ACC112 (cell line): Measurements from ENCODE around the gene AASDHPPT.
A peak's percentile ranks its signal among the peaks of the same experiment; 100 is the strongest.

Experiments
- H2AFZ ChIP-seq: fragments of 200-600 bp; sonication (generic); one replicate; pipeline ENCODE4 v1.6.0; 2017; ENCODE audit warnings: antibody characterized with exemption, low read length; ENCODE audit not compliant: unreplicated experiment
- H3K27ac ChIP-seq: fragments of 200-600 bp; sonication (generic); 2 replicates; pipeline ENCODE4 v1.5.1; 2014; ENCODE audit warnings: low read depth, mild to moderate bottlenecking, antibody characterized with exemption, low read length, moderate library complexity
- H3K27me3 ChIP-seq: fragments of 200-600 bp; sonication (generic); 2 replicates; pipeline ENCODE4 v1.6.1; 2014; ENCODE audit warnings: mild to moderate bottlenecking, antibody characterized with exemption, low read length, moderate library complexity, mixed read lengths; ENCODE audit not compliant: insufficient read depth
- H3K36me3 ChIP-seq: fragments of 200-600 bp; sonication (generic); 2 replicates; pipeline ENCODE4 v1.6.1; 2016; ENCODE audit warnings: mild to moderate bottlenecking, antibody characterized with exemption, low read length, moderate library complexity, mixed read lengths; ENCODE audit not compliant: insufficient read depth
- H3K4me1 ChIP-seq: fragments of 200-600 bp; sonication (generic); one replicate; pipeline ENCODE4 v1.6.1; 2016; ENCODE audit warnings: low read length, mixed read lengths; ENCODE audit not compliant: insufficient read depth, unreplicated experiment, control insufficient read depth
- H3K4me3 ChIP-seq: fragments of 200-600 bp; sonication (generic); 2 replicates; pipeline ENCODE4 v1.5.1; 2014; ENCODE audit warnings: mild to moderate bottlenecking, low read depth, low read length
- H3K79me2 ChIP-seq: fragments of 200-600 bp; sonication (generic); one replicate; pipeline ENCODE4 v1.6.0; 2016; ENCODE audit warnings: low read length; ENCODE audit not compliant: control insufficient read depth, unreplicated experiment, insufficient read depth

Gene AASDHPPT

DNA sequence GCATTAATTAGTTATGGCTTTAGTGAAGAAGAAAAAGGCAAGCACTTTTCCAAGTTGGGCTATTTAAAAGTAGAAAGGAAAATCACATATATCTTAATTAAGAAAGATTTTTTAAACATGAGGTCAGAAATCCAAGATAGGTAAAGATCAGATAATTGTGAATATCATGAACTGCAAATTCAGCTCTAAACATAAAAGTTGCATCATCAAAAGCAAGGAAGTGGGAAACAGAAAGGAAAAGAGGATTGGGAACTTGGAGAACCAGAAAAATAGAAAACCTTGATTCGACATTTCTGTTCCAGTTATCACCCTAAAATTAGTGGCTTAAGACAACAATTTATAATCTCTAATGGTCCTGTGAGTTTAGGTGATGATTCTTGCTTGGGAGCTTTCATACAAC lies 17.8 kb upstream of the AASDHPPT start:
- H2AFZ ChIP-seq = no peak overlapping the region
- no peaks in the 10 kb centered on the region for H3K36me3 ChIP-seq
- no peaks in the 10 kb centered on the region for H3K27me3 ChIP-seq
- no peak overlapping the region for H3K4me3 ChIP-seq
- H3K79me2 ChIP-seq = no peaks in the 10 kb centered on the region
- no peak overlapping the region for H3K27ac ChIP-seq
- H3K4me1 ChIP-seq = no peaks in the 10 kb centered on the region

DNA sequence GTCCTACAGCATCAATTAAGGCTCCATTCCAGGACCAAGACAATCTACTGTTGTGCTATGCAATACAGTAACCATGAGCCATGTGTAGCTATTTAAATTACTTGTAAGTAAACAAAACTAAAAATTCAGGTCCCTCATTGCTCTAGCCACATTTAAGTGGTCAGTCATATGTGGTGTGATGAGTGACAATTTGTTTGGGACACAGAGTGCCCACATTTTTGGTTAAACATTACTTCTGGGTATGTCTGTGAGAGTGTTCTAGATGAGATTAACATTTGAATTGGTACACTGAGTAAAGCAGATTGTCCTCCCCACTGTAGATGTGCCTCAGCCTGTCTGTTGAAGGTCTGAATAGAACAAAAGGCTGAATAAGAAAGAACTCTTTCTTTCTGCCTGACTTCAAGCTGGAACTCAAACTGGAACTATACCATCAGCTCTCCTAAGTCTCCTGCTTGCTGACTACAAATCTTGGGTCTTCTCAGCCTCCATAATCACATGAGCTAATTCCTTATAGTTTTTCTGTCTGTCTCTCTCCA lies 16.1 kb upstream of the AASDHPPT start:
- H3K4me1 ChIP-seq = no peaks in the 10 kb centered on the region
- H3K27ac ChIP-seq = no peak overlapping the region
- no peaks in the 10 kb centered on the region for H3K36me3 ChIP-seq
- H3K27me3 ChIP-seq = no peaks in the 10 kb centered on the region
- H2AFZ ChIP-seq = no peak overlapping the region
- H3K79me2 ChIP-seq = no peaks in the 10 kb centered on the region
- H3K4me3 ChIP-seq = no peak overlapping the region

GRCh38 chr11:106061954-106062949 lies 15.2 kb upstream of the AASDHPPT start:
- H2AFZ ChIP-seq = no peak overlapping the region
- no peaks in the 10 kb centered on the region for H3K79me2 ChIP-seq

GRCh38 chr11:106063009-106063408 lies 14.5 kb upstream of the AASDHPPT start:
- Histone ChIP-seq H2AFZ (no peak overlapping the region), H3K4me1 (no peaks in the 10 kb centered on the region), H3K27me3 (no peaks in the 10 kb centered on the region), H3K36me3 (no peaks in the 10 kb centered on the region), H3K4me3 (no peak overlapping the region), H3K79me2 (no peaks in the 10 kb centered on the region), H3K27ac (no peak overlapping the region)

More at GRCh38 chr11:106061954-106062949, 15.2 kb upstream of the AASDHPPT start:
- Histone ChIP-seq H3K36me3 (no peaks in the 10 kb centered on the region), H3K27ac (no peak overlapping the region), H3K4me3 (no peak overlapping the region), H3K4me1 (no peaks in the 10 kb centered on the region), H3K27me3 (no peaks in the 10 kb centered on the region)

DNA sequence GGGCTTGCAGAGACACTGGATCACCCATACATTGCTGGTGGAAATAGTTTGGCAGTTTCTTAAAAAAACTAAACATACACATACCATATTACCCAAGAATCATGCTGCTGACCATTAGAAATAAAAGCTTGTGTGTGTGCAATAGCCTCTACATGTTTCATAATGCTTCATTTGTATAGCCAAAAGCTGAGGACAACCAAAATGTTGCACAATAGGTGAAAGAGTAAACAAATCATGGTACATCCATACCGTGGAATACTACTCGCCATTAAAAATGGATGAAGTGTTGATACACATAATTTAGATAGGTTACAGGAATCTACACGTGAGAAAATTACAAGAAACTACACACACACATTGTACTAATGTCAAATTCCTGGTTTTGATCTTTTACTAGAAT lies 6.9 kb upstream of the AASDHPPT start:
- Histone ChIP-seq H3K36me3 (no peaks in the 10 kb centered on the region), H3K4me3 (no peak overlapping the region), H3K27me3 (no peaks in the 10 kb centered on the region), H3K27ac (no peak overlapping the region), H2AFZ (no peak overlapping the region), H3K79me2 (no peaks in the 10 kb centered on the region), H3K4me1 (no peaks in the 10 kb centered on the region)

DNA sequence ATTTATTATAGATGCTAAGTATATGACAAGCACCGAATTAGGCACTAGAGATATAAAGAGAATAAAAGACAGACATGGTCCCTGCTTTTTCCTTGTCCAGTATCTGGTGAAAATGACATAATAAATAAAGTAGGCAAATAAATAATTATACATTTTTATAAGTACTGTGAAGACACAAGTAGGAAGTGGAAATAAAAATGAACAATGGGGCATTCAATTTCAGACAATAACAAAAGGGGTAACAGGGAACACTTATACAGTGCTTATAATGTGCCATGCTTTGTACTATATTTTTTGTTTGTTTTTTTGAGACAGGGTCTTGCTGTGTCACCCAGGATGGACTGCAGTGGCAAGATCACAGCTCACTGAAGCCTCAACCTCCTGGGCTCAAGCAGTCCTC lies 4.7 kb upstream of the AASDHPPT start:
- Histone ChIP-seq H3K79me2 (peaks cover 3% of the 10 kb centered on the region), H3K4me1 (no peaks in the 10 kb centered on the region), H3K27me3 (no peaks in the 10 kb centered on the region), H3K4me3 (no peak overlapping the region), H3K27ac (no peak overlapping the region), H3K36me3 (no peaks in the 10 kb centered on the region), H2AFZ (no peak overlapping the region)

DNA sequence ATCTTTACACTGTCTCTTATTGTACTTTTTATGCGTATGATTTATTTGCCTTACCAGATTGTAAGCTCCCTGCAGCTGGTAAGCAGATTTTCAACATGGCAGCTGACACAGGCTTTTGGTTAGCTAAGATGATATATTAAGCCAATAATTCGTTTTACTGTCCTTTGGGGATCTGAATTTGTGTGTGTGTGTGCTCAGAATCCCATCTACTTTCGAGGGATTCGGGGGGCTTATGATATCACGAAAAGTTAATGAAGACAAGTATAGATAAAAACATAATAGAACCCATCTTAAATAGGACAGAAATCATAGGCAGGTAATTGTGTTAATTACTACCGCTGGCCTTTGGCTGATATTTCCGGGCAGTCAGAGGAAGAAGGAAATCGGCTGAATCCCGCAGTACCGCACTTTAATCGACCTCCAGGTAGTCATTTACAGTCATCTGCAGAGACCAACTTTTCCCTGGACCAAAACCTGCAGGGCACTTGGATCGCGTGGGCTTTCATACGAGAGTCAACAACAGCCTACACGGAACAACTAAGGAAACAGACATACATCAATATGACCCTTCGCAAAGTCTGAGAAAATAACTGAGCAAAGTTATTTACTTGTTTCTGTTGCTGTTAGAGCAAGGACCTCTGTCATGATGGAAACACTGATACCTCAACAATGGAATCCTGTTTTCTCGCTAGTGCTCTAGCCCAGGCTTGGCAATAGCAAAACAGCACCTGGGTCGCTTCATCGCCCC lies 1.1 kb upstream of the AASDHPPT start:
- Histone ChIP-seq H3K79me2 (peaks cover 36% of the 10 kb centered on the region), H2AFZ (peak overlapping the region; percentile 97), H3K36me3 (peaks cover 19% of the 10 kb centered on the region), H3K27ac (no peak overlapping the region), H3K4me1 (peaks cover 18% of the 10 kb centered on the region), H3K4me3 (peak overlapping the region; percentile 94), H3K27me3 (no peaks in the 10 kb centered on the region)

DNA sequence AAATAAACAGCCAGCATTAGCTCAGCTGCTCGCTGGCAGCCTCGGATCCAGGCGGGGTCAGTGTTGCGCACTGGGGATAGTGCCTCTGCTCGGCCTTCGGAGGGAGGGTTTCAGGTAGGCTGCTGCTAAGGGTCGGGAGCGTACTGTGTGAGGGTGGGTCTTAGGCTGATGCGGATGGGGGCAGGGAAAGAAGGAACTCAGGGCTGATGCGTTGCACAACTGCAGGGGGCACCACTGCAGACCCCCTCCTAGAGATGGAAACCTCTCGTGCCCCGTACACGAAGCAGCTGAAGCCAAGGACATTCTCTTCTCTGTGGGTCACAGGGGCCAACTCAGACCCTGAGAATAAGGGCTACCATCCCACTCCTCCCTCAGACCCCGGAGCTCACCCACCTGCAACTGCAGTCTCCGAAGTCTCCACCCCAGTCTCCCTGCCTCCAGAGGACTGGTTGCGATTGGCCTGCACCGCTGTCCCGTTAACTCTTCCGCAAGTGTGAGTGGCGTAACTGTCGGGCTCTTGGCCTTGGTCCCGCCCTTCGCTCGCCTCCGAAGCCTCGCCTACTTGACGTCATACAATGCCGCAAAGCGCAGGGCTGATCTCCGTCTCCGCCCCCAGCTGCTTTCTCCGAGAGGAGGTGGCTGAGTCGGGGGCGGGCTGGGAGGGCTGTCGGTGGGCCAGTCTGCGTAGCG lies 398 bp upstream of the AASDHPPT start, which contains the start of gene KBTBD3:
Gene KBTBD3, minus strand, starts transcription at position 429 of the 690 bp plus-strand sequence. CDS start 18,250 bp downstream, outside the sequence.
- Histone ChIP-seq H2AFZ (peak within 1 kb of the TSS; percentile 97), H3K79me2 (peaks cover 41% of the 10 kb centered on the region), H3K27me3 (no peaks in the 10 kb centered on the region), H3K4me1 (peaks cover 18% of the 10 kb centered on the region), H3K36me3 (peaks cover 23% of the 10 kb centered on the region), H3K4me3 (peak within 1 kb of the TSS; percentile 94), H3K27ac (peak within 1 kb of the TSS; percentile 72)

DNA sequence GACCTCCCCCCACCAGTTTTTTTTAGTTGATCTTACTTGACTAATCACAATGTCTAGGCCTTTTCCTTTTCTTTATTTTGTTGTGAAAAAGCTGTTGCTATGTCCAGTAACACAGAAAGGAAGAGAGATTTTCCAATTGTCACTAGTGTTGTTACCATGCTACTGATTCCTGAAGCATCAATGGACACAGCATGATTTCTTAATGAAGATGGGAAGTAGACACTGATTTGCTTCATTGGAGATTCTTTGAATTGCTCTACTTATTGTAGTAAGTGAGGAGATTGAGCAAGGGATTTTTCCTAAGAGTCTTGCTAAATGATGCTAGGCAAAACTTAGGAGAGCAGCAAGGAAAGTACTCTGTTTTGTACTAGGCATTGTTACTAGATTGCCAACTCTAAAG lies 4.6 kb downstream of the AASDHPPT start:
- no peak overlapping the region for H3K27ac ChIP-seq
- H2AFZ ChIP-seq = no peak overlapping the region
- peaks cover 66% of the 10 kb centered on the region for H3K79me2 ChIP-seq
- H3K4me1 ChIP-seq = peaks cover 31% of the 10 kb centered on the region
- peaks cover 47% of the 10 kb centered on the region for H3K36me3 ChIP-seq
- H3K27me3 ChIP-seq = no peaks in the 10 kb centered on the region
- H3K4me3 ChIP-seq = no peak overlapping the region

- peaks cover 53% of the 10 kb centered on the region for H3K79me2 ChIP-seq
- peak overlapping the region; percentile 22; the same call in 1 of the 2 replicates for H3K27ac ChIP-seq
- H3K36me3 ChIP-seq = peaks cover 29% of the 10 kb centered on the region
- peaks cover 32% of the 10 kb centered on the region for H3K4me1 ChIP-seq
- H3K4me3 ChIP-seq = no peak overlapping the region
- H3K27me3 ChIP-seq = no peaks in the 10 kb centered on the region
- no peak overlapping the region for H2AFZ ChIP-seq
Observed at GRCh38 chr11:106086135-106086534, 8.7 kb downstream of the AASDHPPT start.
